Measurements from ENCODE around the gene HOXD10.

Gene HOXD10

DNA sequence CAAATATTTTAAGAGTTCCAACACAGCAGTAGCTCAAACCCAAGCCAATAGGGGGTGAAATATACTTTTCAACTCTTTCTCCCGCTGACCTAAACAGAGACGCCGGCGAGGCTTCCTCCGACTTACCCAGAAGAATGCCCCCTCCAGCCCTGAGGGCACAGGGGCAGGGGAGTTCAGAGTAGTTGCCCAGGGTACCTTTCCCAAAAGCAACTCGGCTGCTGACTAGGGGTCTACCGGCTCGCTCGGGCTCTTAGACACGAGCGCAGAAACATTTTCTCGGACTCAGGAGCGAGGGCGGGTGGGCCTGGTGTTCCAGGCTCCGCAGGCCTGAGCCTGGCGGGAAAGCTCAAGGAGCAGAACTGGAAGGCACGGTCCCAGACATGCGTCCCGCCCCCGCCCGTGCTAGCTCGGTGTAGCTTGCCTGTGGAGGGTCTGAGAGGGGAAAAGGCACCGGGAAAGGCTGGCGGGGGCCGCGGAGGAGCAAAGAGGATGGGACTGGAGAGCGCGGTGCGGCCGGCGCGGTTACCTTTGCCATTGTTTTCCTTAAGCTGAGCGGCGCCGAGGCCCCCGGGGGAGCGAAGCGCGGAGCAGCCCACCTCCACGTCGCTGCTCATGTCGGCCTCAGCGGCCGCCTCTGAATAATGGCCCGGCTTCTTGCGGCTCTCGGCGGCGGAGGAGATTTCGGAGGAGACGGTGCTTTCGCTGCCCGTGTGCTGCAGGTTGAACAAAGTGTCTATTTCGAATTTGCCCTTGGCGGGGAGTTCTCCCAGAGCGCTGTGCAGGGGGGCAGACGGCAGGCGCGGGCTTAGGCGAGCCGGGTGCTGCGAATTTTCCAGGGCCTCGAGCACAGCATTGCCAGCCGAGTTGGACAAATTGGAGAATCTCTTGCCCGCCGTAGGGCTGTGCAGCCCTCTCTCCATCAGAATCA lies 33.5 kb upstream of the HOXD10 start:
- DNase-seq: no peak

DNA sequence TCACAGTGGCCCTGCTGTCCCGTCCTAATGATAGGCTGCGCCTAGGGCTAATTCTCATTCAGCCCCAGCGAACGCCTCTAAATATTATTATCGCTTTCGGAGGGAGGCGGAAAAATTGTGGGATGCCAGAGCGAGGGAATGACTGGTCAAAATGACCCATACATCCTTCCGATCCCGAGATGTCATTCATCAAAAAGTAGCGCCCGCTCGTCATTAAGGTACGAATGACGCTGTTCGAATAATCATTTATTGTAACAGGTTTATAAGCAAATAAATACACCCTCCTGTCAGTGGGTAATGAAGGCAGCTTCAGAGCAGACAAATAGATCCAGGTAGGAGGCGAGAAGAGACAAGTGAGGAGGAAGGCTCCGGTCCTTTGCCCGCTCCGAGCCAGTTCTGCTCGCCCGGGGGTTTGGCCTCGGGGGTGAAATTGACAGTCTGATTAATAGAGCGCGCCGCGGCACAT lies 32.7 kb upstream of the HOXD10 start, which contains the start of gene EVX2:
EVX2 (minus strand) TSS at position 167 of the 466 bp plus-strand sequence. CDS start 186 bp downstream, outside the sequence.
- no peak for DNase-seq

DNA sequence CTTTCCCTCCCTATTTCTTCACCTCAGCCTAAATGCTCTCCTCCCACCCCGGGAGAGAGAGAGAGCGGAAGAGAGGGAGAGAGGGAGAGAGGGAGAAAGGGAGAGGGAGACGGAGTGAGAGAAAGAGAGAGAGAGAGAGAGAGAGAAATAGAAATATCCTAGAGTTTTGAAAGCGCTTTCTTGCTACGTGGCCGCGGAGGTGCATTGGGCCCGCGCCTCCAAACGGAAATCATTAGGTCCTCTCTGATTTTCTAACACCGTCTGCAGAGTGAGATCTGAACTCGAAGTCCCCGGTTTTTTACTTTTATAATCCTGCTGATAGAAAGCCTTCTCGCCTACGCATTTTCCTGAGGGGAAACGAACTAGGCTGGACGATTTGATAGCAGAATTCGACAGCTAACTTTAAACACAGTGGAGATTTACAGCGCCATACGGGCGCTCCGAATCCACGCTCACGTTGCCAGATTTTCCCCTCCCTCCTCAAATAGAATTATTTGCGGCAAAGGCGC lies 31.9 kb upstream of the HOXD10 start:
- DNase-seq: no peak

DNA sequence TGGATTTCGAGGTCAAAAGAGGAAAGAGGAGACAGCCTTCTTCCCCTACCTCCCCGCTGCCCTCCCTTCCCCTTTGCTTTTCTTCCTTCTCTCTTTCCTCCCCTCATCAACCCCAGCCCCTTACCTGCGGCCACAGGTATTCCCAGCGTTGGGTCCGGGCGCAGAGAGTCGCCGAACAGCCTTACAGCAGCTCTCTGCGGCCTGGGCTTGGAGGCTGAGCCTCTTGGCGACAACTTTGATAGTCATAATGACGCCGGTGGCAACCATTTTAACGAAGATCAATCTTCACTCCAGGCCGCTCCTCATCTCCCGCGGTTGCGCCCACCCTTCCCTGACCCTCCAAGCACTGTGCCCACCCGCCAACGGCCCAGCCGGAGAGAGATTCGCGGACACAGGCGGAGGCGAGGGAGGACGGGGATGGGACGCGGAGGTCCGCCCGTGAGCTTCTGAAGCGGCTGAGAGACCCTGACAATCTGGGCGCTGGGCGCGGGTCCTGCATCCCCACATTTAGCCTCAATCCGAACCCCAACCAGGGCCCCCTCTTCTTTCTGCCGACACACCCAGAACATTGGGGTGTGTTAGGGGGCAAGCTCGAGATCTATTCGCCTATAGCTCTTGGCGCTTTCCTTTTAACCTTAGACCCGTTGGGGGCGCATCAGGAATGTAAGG lies 31.3 kb upstream of the HOXD10 start:
- no peak for DNase-seq

DNA sequence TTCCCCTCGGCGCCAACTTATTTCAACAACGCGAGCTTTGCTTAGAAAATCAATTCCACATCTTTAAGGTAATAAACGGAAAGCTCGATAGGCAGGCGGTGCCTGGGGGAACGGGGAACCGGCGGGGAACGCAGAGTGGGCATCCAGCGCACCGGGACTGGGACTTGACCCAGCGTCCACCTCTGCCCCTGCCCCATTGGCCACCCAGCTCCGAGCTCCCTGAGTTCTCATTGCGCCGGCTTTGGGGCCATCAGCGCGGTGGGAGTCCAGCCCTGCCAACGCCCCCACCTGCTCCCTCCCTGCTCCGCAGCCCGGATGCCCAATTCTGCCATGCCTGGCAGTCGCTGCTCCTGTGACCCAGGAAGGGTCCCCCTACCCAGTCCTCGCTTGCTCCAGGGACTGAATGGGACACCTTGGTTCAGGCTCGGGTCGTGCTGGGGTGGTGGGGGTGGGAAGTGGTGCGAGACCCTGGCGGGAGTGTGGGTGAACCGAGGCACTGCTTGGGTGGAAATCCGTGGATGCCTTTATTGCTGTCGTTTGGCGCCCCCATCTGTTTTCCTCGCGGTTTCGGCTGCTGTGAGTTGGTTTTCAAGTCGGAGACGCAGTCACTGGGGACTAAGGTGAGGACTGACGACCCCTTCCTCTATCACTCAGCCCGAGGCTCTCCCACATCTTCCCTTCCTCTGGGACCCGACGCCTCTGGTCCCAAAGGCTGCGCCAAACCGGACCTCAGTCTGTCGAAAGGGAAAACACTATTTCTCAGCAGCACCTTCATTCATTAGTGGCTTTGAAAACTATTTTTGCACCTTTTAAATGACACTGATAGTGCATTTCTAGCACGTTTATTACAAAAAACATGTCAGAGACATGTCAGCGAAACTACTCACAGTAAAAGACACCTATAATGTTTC lies 30.5 kb upstream of the HOXD10 start:
- peak in 30 of 51 donors; percentile 2 to 67 (median 19) for DNase-seq

DNA sequence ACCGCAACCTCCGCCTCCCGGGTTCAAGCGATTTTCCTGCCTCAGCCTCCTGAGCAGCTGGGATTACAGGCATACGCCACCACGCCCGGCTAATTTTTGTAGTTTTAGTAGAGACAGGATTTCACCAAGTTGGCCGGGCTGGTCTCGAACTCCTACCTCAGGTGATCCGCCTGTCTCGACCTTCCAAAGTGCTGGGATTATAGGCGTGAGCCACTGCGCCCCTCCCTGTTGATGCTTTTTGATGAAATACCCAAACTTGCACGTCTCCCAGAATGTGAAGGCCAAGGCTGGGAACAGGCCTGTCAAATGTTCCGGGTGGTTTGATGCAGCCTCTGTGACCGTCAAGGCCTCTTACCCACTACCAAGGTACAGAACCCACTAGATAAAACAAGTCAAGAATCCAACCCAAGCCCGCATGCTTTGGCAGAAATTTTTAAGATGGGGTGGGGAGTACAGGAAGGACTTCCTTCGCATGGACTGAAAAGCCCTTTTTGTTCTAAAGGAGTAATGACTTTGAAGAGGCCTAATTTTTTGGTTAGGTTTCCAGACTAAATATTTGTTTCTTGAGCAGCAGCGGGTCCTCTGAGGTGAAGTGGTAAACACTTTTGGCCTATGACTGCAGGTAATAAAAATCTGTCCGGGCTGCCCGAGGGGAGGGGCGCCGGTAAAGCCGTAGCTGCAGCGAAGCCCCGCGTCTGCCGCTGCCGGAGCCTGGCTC lies 29.1 kb upstream of the HOXD10 start:
- DNase-seq: no peak

DNA sequence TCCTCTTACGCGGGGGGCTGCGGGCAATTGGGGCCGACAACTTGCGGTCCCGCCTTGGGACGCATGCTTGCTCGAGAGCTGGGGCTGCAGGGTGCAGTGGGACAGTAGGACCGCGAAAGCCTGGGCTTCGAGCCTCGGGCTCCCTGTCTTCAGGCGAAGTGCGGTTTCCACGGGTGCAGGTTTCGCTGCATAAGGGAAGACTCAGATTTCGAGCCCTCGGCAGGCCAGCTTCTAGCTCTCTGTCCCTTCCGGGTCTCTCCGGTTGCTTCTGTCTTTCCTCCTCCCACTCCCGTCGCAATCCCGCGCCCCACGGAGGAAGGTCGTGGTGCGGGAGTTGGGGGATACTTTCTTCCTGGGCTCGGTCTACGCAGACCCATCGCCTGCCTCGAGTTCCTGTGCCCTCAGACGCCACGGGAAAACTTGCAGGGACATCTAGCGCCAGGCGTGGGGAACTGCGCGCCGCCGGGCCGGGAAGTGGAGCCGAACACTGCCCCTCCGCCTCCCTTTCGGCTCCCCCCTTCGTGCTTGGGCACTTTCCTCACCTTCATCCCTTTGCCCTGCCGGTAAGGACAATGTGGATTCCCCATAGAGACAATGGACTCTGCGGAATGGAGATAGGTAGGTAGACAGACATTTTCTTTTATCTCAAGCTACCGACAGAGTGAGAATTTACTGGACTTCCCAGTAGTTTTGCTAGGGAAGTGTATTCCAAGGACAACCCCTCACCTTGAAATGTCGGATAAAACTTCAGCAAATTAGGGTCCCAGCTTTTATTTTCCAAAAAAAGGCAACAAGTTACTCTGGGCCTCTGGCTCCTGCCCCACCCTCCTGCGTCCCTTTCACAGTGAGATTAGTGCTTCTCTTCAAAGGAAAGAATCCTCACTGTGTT lies 28.3 kb upstream of the HOXD10 start:
- peak in 26 of 51 donors; percentile 1 to 63 (median 9) for DNase-seq

DNA sequence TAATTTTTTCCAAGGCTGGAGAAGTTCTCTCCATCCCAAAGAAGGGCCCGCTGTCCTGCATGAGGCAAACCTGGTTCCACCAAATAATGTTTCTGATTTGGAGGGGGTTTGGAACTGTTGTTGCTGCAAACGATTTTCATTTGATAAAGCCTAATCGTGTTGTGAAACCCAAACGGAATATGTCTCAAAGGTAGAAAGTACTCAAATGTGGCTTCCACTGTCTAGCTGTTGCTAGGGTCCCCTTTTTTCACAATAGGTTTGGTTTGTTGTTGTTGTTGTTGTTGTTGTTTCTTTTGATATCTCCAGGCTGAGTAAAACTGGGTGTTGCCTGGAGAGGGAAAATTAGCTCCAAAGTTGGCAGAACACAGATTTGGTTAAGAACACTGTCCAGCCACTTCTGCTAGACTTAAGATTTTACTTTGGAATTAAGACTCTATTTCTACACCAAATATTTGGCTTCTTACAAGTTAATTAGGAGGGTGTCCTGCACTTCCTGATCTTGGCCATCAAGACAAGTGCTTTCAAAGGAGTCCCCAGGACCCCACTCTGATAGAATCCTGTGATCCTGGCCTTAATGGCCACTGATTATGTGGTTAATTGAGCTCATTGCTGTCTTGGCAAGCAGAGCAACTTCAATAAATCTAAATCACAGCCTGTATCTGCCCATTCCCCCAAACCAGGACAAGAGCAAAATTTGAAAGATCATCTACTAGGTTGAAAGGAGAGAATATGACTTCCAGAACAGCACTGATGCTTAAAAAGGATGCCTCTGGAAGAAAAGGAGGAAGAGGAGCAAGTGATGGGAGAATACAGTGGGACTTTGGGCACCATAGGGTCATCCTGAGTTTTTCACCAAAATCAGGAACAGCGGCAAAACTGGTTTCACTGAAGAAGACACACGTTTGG lies 27.4 kb upstream of the HOXD10 start:
- no peak for DNase-seq

DNA sequence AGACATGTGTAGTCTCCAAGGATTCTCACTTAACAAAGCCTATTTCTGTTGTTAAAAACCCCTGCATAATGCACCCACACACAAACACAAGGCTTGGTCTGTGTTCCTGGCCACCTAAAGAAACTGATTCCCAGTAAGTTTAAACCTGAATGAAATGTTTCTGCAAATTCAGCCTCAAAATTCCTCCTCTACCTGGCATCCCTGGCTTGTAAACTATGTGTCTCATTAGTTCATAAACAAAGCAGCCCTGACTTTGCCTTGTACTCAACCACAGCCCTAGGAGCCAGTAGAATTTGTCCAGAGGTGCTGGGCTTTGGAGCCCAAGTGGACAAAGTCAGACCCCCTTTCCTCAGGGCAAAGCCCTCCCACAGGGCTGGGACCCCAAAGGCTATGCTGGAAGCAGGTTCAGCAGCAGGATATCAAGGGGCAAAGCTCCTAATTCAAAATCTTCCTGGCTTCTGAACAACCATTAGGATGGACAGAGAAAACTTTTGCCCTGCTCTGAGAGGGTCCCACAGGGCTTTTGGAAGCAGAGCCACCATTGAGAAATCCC lies 26.7 kb upstream of the HOXD10 start:
- no peak for DNase-seq

DNA sequence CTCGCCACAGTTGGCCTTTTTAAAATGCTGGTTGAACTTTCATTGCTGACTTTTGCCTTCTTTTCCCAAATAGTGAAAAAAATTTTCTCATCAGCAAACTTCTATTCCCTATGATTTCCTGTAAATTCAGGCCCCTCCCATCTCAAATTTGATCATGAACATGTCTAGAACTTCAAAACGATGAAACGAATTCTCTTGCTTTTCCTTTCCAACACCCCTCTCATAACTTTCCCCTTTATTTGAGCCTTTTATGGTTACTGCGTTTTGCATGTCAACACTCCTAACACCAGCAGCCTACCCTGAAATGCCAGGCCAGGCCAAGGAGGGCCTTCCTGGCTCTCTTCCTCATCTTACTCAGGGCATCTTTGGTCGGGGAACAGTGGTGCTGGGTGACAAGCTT lies 25.7 kb upstream of the HOXD10 start:
- DNase-seq: no peak

DNA sequence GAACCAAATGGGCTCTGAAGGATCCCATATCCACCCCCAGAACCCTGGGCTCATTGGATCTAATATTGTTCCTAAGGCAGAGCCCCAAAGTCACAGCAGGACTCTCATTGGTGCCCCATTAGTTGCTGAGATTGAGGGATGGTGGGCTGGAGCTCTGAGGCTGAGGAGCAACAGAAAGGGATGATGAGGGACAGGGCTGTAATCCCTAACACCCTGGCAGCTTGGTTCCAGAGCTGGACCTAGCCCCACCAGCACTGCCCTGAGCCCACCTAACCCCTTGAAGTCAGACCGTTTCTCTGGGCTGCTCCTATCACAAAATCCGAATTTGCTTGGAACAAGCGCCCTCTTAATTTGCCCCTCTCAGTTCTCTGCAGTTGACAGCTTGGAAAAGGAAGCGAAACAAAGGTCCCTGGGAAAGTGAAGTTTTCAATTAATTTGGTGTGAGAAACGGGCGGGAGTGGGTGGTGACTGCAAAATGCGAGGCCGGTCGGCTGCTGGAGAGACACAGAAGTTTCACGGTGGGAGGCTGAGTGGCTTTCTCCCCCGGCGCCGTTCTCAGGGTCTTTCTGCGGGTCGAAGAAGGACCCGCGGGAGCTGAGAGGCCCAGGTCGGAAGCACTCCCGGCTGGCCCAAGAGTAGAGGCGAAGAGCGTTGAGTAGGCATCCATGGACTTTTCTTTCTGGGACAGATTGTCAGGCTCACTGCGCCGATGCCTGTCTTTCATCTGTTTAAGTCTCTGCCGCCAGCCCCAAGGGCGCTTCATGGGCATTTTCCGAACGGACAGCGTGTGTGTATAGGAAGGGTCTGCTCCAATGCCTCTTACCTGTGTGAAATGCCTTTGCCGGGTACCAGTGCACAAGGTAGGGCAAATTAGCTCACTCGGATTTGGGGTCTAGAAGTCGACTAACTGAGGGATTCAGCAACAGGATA lies 25.0 kb upstream of the HOXD10 start:
- DNase-seq: no peak

DNA sequence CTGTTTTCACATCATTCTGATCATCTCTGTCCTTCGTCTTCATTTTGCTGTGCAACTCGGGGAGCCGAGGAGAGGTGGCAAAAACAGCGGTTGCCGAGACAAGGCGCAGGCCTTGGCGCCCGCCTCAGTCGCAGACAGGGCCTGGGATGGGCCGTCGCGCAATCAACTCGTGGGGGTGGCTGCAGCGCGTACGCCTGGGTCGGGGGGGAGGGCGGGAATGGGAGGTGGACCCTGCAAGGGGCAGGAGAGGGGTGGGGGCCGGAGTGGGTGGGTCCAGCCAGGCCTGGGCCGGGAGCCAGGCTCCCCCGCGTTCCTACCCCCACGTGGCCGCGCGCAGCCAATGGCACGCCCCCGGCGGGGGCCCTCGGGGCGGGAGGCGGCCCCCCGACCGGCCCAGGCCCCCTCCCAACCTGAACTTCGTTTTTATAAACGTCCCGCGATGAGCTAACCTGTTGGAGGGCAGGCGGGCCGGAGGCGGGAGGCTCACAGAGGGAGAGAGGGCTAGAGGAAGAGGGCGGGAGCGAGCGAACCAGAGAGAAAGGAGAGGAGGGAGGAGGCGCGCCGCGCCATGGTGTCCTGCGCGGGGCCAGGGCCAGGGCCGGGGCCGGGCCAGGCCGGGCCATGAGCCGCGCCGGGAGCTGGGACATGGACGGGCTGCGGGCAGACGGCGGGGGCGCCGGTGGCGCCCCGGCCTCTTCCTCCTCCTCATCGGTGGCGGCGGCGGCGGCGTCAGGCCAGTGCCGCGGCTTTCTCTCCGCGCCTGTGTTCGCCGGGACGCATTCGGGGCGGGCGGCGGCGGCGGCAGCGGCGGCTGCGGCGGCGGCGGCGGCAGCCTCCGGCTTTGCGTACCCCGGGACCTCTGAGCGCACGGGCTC lies 24.1 kb upstream of the HOXD10 start, which contains the start of gene HOXD13:
HOXD13 (plus strand) TSS at position 452 of the 875 bp plus-strand sequence; CDS start at position 622, 170 bp downstream.
- no peak for DNase-seq

DNA sequence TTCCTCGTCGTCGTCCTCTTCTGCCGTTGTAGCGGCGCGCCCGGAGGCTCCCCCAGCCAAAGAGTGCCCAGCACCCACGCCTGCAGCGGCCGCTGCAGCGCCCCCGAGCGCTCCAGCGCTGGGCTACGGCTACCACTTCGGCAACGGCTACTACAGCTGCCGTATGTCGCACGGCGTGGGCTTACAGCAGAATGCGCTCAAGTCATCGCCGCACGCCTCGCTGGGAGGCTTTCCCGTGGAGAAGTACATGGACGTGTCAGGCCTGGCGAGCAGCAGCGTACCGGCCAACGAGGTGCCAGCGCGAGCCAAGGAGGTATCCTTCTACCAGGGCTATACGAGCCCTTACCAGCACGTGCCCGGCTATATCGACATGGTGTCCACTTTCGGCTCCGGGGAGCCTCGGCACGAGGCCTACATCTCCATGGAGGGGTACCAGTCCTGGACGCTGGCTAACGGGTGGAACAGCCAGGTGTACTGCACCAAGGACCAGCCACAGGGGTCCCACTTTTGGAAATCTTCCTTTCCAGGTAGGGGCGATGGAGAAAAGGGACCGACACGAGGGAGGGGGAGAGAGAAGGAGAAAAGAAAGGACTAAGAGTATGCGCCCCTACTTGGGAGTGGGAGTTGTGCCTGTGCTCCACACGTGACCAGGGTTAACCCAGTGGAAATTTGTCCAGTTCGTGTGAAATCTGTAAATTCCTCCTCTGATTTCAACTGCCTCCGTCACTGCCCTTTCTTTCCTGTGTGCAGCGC lies 23.3 kb upstream of the HOXD10 start:
- DNase-seq: no peak

DNA sequence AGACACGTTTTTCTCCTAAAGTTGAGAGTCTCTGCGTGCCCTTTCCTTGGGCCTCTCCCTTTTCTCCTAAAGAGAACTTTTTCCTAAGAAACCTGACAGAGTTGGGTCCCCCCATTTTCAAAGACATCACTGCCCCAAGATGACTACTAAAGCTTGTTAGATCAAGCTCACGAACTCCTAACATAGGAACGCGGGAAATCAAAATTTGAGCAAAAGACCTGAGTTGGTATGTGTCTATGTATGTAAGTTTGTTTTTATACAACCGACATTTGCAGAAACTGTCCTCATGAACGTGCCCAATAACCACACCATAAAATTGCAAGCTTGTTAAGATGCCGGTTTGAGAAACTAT lies 22.7 kb upstream of the HOXD10 start:
- DNase-seq: no peak

DNA sequence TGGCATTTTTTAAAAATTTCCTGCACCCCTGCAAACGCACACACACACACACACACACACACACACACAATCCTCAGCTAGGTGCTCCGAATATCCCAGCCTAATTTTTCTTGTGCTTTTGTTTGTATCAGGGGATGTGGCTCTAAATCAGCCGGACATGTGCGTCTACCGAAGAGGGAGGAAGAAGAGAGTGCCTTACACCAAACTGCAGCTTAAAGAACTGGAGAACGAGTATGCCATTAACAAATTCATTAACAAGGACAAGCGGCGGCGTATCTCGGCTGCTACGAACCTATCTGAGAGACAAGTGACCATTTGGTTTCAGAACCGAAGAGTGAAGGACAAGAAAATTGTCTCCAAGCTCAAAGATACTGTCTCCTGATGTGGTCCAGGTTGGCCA lies 22.2 kb upstream of the HOXD10 start:
- no peak for DNase-seq

All from hypothalamus (tissue), 51 donors.